H1 (cell line): ENCODE results near the gene INPP5A. TPM values are rescaled to one million over a fixed set of nuclear protein-coding genes. Genes with fewer than 3 reads are reported as not detected.

Experiments used
- CTCF ChIA-PET: fragments of 300-600 bp; sonication (Branson Sonifier 250); formaldehyde crosslinking; loops from one replicate; lab custom pipeline; 2021; ENCODE audit not compliant: partially characterized antibody; lab: Charles Lee
- POLR2A ChIA-PET: fragments of 300-600 bp; sonication (Branson Sonifier 250); formaldehyde crosslinking; loops from one replicate; lab custom pipeline; 2021; ENCODE audit warnings: inconsistent platforms; ENCODE audit not compliant: partially characterized antibody; lab: Charles Lee
- DNase-seq, 2 experiments: peaks; one replicate each; pipeline versions ENCODE4 v3.0.0 to v3.0.0-alpha.2; 2010 to 2022; ENCODE audit warnings: low spot score in 2 of 2, low read depth in 1 of 2, mixed read lengths in 1 of 2
- FAIRE-seq: peaks from 2 replicates; lab custom pipeline; 2011; peaks lifted over from hg19 to GRCh38; lab: Jason Lieb, UNC
- H2AFZ ChIP-seq: 2 replicates; pipeline ENCODE4 v1.8.1; 2012; ENCODE audit warnings: low read length, inconsistent platforms
- H2AK5ac ChIP-seq: 2 replicates; pipeline ENCODE4 v1.6.1; 2013; ENCODE audit warnings: low read depth, low read length
- H2BK120ac ChIP-seq: replicated peaks from 2 replicates; pipeline ENCODE3; 2013; ENCODE audit warnings: low read depth, low read length, inconsistent platforms
- H2BK12ac ChIP-seq: 2 replicates; pipeline ENCODE4 v1.6.1; 2013; ENCODE audit warnings: low read depth, low read length
- H2BK15ac ChIP-seq: 2 replicates; pipeline ENCODE4 v1.6.1; 2013; ENCODE audit warnings: low read length
- H2BK20ac ChIP-seq: 2 replicates; pipeline ENCODE4 v1.6.1; 2013; ENCODE audit warnings: low read length
- H2BK5ac ChIP-seq: 2 replicates; pipeline ENCODE4 v1.6.1; 2013; ENCODE audit warnings: low read depth, low read length
- H3K14ac ChIP-seq: 2 replicates; pipeline ENCODE4 v1.6.1; 2013; ENCODE audit warnings: inconsistent platforms; ENCODE audit not compliant: insufficient read length
- H3K18ac ChIP-seq: 2 replicates; pipeline ENCODE4 v1.6.1; 2013; ENCODE audit warnings: low read length; ENCODE audit errors: extremely low read depth
- H3K23ac ChIP-seq: 2 replicates; pipeline ENCODE4 v1.6.1; 2013; ENCODE audit warnings: inconsistent platforms; ENCODE audit not compliant: insufficient read length
- H3K23me2 ChIP-seq: 2 replicates; pipeline ENCODE4 v1.6.1; 2013; ENCODE audit warnings: low read depth, low read length
- H3K27ac ChIP-seq: 2 replicates; pipeline ENCODE4 v1.6.1; 2011; ENCODE audit warnings: low read depth, low read length, inconsistent platforms
- H3K27me3 ChIP-seq, 4 experiments: replicated peaks in 1 of 4; 1 replicate in 1 of 4; 2 replicates in 3 of 4; pipeline versions ENCODE4 v1.6.1 to v1.8.1; 2011 to 2013; ENCODE audit warnings: low read length in 3 of 4, mild to moderate bottlenecking in 3 of 4, inconsistent platforms in 2 of 4, mixed read lengths in 2 of 4, moderate library complexity in 1 of 4; ENCODE audit not compliant: control insufficient read depth in 3 of 4, insufficient read depth in 3 of 4; ENCODE audit errors: extremely low read depth in 1 of 4
- H3K36me3 ChIP-seq, 4 experiments: 2 replicates each; pipeline versions ENCODE4 v1.6.1 to v1.8.1; 2011 to 2013; ENCODE audit warnings: mild to moderate bottlenecking in 4 of 4, low read length in 3 of 4, moderate library complexity in 2 of 4, control low read depth in 1 of 4, inconsistent platforms in 1 of 4; ENCODE audit not compliant: insufficient read depth in 4 of 4, control insufficient read depth in 2 of 4
- H3K4ac ChIP-seq: replicated peaks from 2 replicates; pipeline ENCODE3; 2013; ENCODE audit warnings: low read length, low read depth, mixed read lengths, inconsistent platforms; ENCODE audit not compliant: insufficient read length
- H3K4me1 ChIP-seq, 4 experiments: replicated peaks in 1 of 4; 1 replicate in 1 of 4; 2 replicates in 3 of 4; pipeline versions ENCODE4 v1.6.1 to v1.8.1; 2011 to 2013; ENCODE audit warnings: low read length in 3 of 4, inconsistent platforms in 2 of 4, mixed read lengths in 1 of 4; ENCODE audit not compliant: insufficient read depth in 4 of 4, control insufficient read depth in 3 of 4
- H3K4me2 ChIP-seq, 2 experiments: 2 replicates each; pipeline versions ENCODE4 v1.6.1 to v1.8.1; 2011 to 2013; ENCODE audit warnings: low read depth in 2 of 2, low read length in 2 of 2, control low read depth in 1 of 2, inconsistent platforms in 1 of 2, mild to moderate bottlenecking in 1 of 2; ENCODE audit not compliant: insufficient read depth in 1 of 2
- H3K4me3 ChIP-seq, 4 experiments: fragments of 200-600, 300-600 bp in 1 of 4; sonication (generic), shearing (Covaris generic), sonication (Bioruptor Twin) in 1 of 4; 2 replicates each; pipeline versions ENCODE4 v1.5.1 to v1.8.1; 2011 to 2016; ENCODE audit warnings: low read length in 4 of 4, low read depth in 3 of 4, control low read depth in 2 of 4, inconsistent platforms in 2 of 4, mild to moderate bottlenecking in 2 of 4, mixed read lengths in 1 of 4, moderate library complexity in 1 of 4; ENCODE audit not compliant: insufficient read depth in 2 of 4; ENCODE audit errors: extremely low read depth in 1 of 4
- H3K56ac ChIP-seq: replicated peaks from 2 replicates; pipeline ENCODE3; 2013; ENCODE audit warnings: low read depth, mild to moderate bottlenecking, mixed read lengths, low read length, inconsistent platforms; ENCODE audit not compliant: insufficient read length
- H3K79me1 ChIP-seq: 2 replicates; pipeline ENCODE4 v1.6.1; 2013; ENCODE audit warnings: low read depth, low read length, control low read depth
- H3K79me2 ChIP-seq, 2 experiments: 2 replicates each; pipeline versions ENCODE4 v1.6.1 to v1.8.1; 2012 to 2013; ENCODE audit warnings: low read length in 2 of 2, mild to moderate bottlenecking in 2 of 2, inconsistent platforms in 1 of 2; ENCODE audit not compliant: insufficient read depth in 2 of 2, control insufficient read depth in 1 of 2
- H3K9ac ChIP-seq, 4 experiments: replicated peaks in 1 of 4; 1 replicate in 1 of 4; 2 replicates in 3 of 4; pipeline versions ENCODE4 v1.6.1 to v1.8.1; 2011 to 2013; ENCODE audit warnings: low read depth in 3 of 4, low read length in 3 of 4, control low read depth in 2 of 4, mild to moderate bottlenecking in 2 of 4, moderate library complexity in 2 of 4, inconsistent platforms in 1 of 4; ENCODE audit errors: extremely low read depth in 1 of 4
- H3K9me3 ChIP-seq, 2 experiments: 2 replicates each; pipeline versions ENCODE4 v1.6.1 to v1.8.1; 2012 to 2013; ENCODE audit warnings: mild to moderate bottlenecking in 2 of 2, moderate library complexity in 2 of 2, control low read depth in 1 of 2, inconsistent platforms in 1 of 2, low read depth in 1 of 2, low read length in 1 of 2, mixed read lengths in 1 of 2; ENCODE audit not compliant: insufficient read depth in 2 of 2
- H4K20me1 ChIP-seq, 2 experiments: replicated peaks in 1 of 2; 2 replicates each; pipeline versions ENCODE3 to v1.8.1; 2011 to 2013; ENCODE audit warnings: inconsistent platforms in 2 of 2, low read length in 2 of 2, mild to moderate bottlenecking in 1 of 2; ENCODE audit not compliant: insufficient read depth in 2 of 2, control insufficient read depth in 1 of 2
- H4K5ac ChIP-seq: 2 replicates; pipeline ENCODE4 v1.6.1; 2013; ENCODE audit warnings: low read length, low read depth, mixed read lengths, inconsistent platforms; ENCODE audit not compliant: insufficient read length
- H4K8ac ChIP-seq: 2 replicates; pipeline ENCODE4 v1.8.0; 2013; ENCODE audit warnings: mild to moderate bottlenecking, moderate library complexity, low read length, inconsistent platforms; ENCODE audit not compliant: insufficient read depth; ENCODE audit errors: extremely low read depth
- H4K91ac ChIP-seq: replicated peaks from 2 replicates; pipeline ENCODE3; 2013; ENCODE audit warnings: low read length, mixed read lengths, inconsistent platforms; ENCODE audit not compliant: insufficient read length
- CREB1 ChIP-seq: IDR thresholded peaks from 2 replicates; pipeline ENCODE4 v1.6.1; 2012; ENCODE audit warnings: inconsistent platforms
- GABPA ChIP-seq: IDR thresholded peaks from 2 replicates; pipeline ENCODE4 v1.6.1; 2011; ENCODE audit warnings: mild to moderate bottlenecking, low read length, moderate library complexity, borderline replicate concordance; ENCODE audit not compliant: insufficient read depth
- MAFK ChIP-seq: IDR thresholded peaks from 2 replicates; pipeline ENCODE4 v1.6.1; 2012; ENCODE audit warnings: low read depth, mild to moderate bottlenecking, improper control_type of control experiment, low read length
- TAF7 ChIP-seq: optimal IDR thresholded peaks from 2 replicates; pipeline ENCODE3; 2011; ENCODE audit warnings: low read depth, mild to moderate bottlenecking, inconsistent platforms, low read length, moderate library complexity, borderline replicate concordance
- WGBS, 2 experiments: shearing (Covaris generic) in 1 of 2; methylation state at CpG; one replicate each; pipeline versions ENCODE4 v1.1.6 to v1.1.7; 2013 to 2015; ENCODE audit warnings: low lambda C conversion rate in 2 of 2, mixed read lengths in 2 of 2, inconsistent platforms in 1 of 2, low coverage in 1 of 2, missing lambda C conversion rate in 1 of 2; ENCODE audit not compliant: insufficient replicate concordance in 2 of 2, insufficient coverage in 1 of 2, insufficient read length in 1 of 2; ENCODE audit errors: extremely low coverage in 1 of 2, missing lambda C conversion rate in 1 of 2; 5-methylcytosine and 5-hydroxymethylcytosine counted together
- polyA plus RNA-seq, 7 experiments: library from polyadenylated mRNA; depleted of rRNA in 3 of 7; stranded (reverse) in 5 of 7; unstranded in 2 of 7; fragments of >200 nt in 5 of 7; fragments of 200-250 nt in 2 of 7; gene quantifications; 1 replicate in 5 of 7; 2 replicates in 1 of 7; 4 replicates in 1 of 7; pipeline versions ENCODE4 v1.2.1 to v1.2.3, GENCODE V29; 2011 to 2013; ENCODE audit warnings: missing spikeins in 2 of 7, mixed read lengths in 2 of 7
- total RNA-seq: library from RNA; stranded (reverse); fragmentation: NEBNext Ultra II Directional; extraction: Animal tissue kit (Norgen Biotek cat#: 25700); gene quantifications from 2 replicates; pipeline ENCODE4 v1.2.1, GENCODE V29; 2021

The INPP5A gene
- total and polyA plus RNA-seq, 2 of the 8 experiments (the other 6 are each of a cell fraction or from before 2014, with no cell fraction given), result 19.7 to 27.5 TPM

DNA sequence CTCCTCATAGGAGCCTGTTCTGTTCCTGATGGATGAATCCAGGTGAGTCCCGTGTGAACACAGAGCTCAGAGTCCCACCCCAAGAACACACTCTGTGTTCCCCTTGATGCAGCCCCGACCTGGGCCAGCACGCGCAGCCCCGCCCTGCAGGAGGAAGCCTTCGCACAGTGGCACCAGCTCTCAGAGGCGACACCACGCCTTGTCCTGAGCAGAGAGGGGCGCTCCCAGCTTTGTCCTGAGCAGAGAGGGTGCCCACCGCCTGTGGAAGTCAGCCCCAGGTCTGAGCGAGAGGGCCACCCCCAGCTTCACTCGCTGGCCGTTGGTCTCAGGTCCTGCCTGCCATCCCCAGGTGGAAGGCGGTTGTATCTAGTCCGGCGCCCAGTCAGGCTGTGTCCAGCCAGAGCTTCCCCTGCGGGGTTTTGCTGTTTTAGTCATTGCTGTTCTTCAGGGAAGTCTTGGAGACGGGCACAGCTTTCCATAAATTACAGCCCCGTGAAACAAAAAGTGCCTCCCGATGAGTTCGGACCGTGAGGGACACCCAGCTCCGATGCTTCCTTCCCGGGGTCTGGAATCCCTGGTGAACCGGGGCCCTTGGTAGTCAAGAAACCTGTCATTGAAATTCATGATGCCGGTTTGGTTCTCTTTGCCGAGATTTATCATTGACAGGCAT is 204.7 kb downstream of the INPP5A start:
- H3K79me2 ChIP-seq, result no peaks in the 10 kb centered on the region
- no peak overlapping the region for H3K27ac ChIP-seq
- TF ChIP-seq GABPA (no peak), CREB1 (no peak), MAFK (no peak), TAF7 (no peak)

More for the DNA sequence above, 204.7 kb downstream of the INPP5A start:
- peak overlapping the region in 1 of 2 experiments; percentile 22; a peak in 1 of 4 replicates for H3K4me2 ChIP-seq
- no peaks in the 10 kb centered on the region; the same call in 1 of the 2 replicates for H3K79me1 ChIP-seq
- no peaks in the 10 kb centered on the region for H3K36me3 ChIP-seq
- H3K14ac ChIP-seq, result no peak overlapping the region
- H2BK5ac ChIP-seq, result peak overlapping the region; percentile 78; the same call in 1 of the 2 replicates
- H2AK5ac ChIP-seq, result no peak overlapping the region; the same call in 1 of the 2 replicates
- no peak overlapping the region for H3K4me3 ChIP-seq
- H3K4ac ChIP-seq, result peak overlapping the region; percentile 16
- H2BK120ac ChIP-seq, result no peak overlapping the region
- H3K23me2 ChIP-seq, result no peaks in the 10 kb centered on the region
- no peak overlapping the region for H2AFZ ChIP-seq
- H2BK20ac ChIP-seq, result no peak overlapping the region
- POLR2A ChIA-PET, result interaction anchor here (0.7 kb wide), 1 partner anchor 50 kb away, joined by 4 read pairs; no protein-coding TSS in a partner anchor
- CTCF ChIA-PET, result interaction anchor here (0.7 to 1.8 kb wide), 7 partner anchors 9 to 237 kb away, joined by 3 to 5 read pairs (median 3); no protein-coding TSS in a partner anchor
- H3K18ac ChIP-seq, result peak overlapping the region; percentile 68
- H3K9me3 ChIP-seq, result no peaks in the 10 kb centered on the region
- peaks cover 0 to 1% of the 10 kb centered on the region in 2 experiments for H4K20me1 ChIP-seq
- no peak overlapping the region for H3K9ac ChIP-seq
- H3K23ac ChIP-seq, result no peak overlapping the region
- no peak for DNase-seq
- WGBS, 2 experiments, result 80% methylated on average over 26 of the region's 27 CpGs; no CpG with 5 or more reads in 1 of the 2 experiments
- H4K8ac ChIP-seq, result no peak overlapping the region
- peak overlapping the region; percentile 14 for H3K56ac ChIP-seq
- peaks cover 0 to 34% (median 11%) of the 10 kb centered on the region in 4 experiments; a peak in 6 of 7 replicates for H3K4me1 ChIP-seq
- no peak overlapping the region for H4K5ac ChIP-seq
- H3K27me3 ChIP-seq, result no peaks in the 10 kb centered on the region
- FAIRE-seq, result no peak
- peak overlapping the region; percentile 65; the same call in 1 of the 2 replicates for H2BK15ac ChIP-seq
- peak overlapping the region; percentile 66 for H4K91ac ChIP-seq
- peak overlapping the region; percentile 39; the same call in 1 of the 2 replicates for H2BK12ac ChIP-seq
